ENCODE measurements around the gene GLO1. TPM values are rescaled to one million over a fixed set of nuclear protein-coding genes. Genes with fewer than 3 reads are reported as not detected.

Gene GLO1
- total RNA-seq, 1 experiment from 2014 or later = 188 TPM

- H3K36me3 Mint-ChIP-seq (ENCODE audit: insufficient read depth in 1 of 3, low read depth in 3 of 3) = no peaks in the 10 kb centered on the region
- Histone ChIP-seq H4K20me1 (ENCODE audit: control insufficient read depth, insufficient read depth, insufficient read length) (no peaks in the 10 kb centered on the region), H3K4me2 (ENCODE audit: insufficient read depth, insufficient read length, low read length) (peak overlapping the region; percentile 53), H4K91ac (ENCODE audit: insufficient read length, low read depth, low read length) (no peak overlapping the region), H2BK5ac (ENCODE audit: insufficient read length, low read length) (no peak overlapping the region), H3K9ac (ENCODE audit: extremely low read depth, insufficient read length, low read length) (peak overlapping the region; percentile 1), H3K14ac (ENCODE audit: insufficient read depth, low read length) (no peak overlapping the region; the same call in 1 of the 2 replicates), H3K27ac (ENCODE audit: insufficient read length, low read depth, low read length) (no peak overlapping the region), H3T11ph (ENCODE audit: low read length) (no peak overlapping the region), H4K8ac (replicated peaks; ENCODE audit: insufficient read length, low read depth, low read length) (no peak overlapping the region), H3K18ac (ENCODE audit: insufficient read length, low read depth, low read length) (peak overlapping the region; percentile 0), H3K79me2 (ENCODE audit: insufficient read depth, low read length) (no peaks in the 10 kb centered on the region; the same call in 1 of the 2 replicates), H3K23me2 (ENCODE audit: insufficient read length, low read depth, low read length, poor library complexity, severe bottlenecking) (no peaks in the 10 kb centered on the region), H2BK12ac (ENCODE audit: insufficient read length, low read depth, low read length) (no peak overlapping the region), H2AK5ac (ENCODE audit: insufficient read length, low read length) (no peak overlapping the region), H2BK15ac (ENCODE audit: low read depth, low read length) (no peak overlapping the region), H3K79me1 (ENCODE audit: insufficient read depth, low read depth, low read length, poor library complexity, severe bottlenecking) (no peaks in the 10 kb centered on the region), H3K4me1 (ENCODE audit: insufficient read depth, low read length) (no peaks in the 10 kb centered on the region; the same call in 1 of the 2 replicates), H3K23ac (ENCODE audit: insufficient read length, low read depth, low read length) (no peak overlapping the region), H2AFZ (ENCODE audit: low read length) (no peak overlapping the region), H4K5ac (ENCODE audit: insufficient read length, low read depth, low read length) (no peak overlapping the region), H3K56ac (ENCODE audit: insufficient read length, low read depth, low read length) (no peak overlapping the region), H2BK120ac (ENCODE audit: low read depth, low read length, poor library complexity, severe bottlenecking) (no peak overlapping the region), H3K9me3 (ENCODE audit: control insufficient read depth, low read depth, low read length) (no peaks in the 10 kb centered on the region), H3K27me3 (ENCODE audit: insufficient read depth, low read length) (no peaks in the 10 kb centered on the region; the same call in 1 of the 2 replicates), H3K4ac (ENCODE audit: low read depth, low read length) (no peak overlapping the region), H2BK20ac (ENCODE audit: low read depth, low read length, poor library complexity, severe bottlenecking) (no peak overlapping the region)
- WGBS (ENCODE audit: extremely low coverage, insufficient read length, low lambda C conversion rate) = no CpG with 5 or more reads among the region's 32 CpGs
- H3K4me1 Mint-ChIP-seq = peaks cover 12% of the 10 kb centered on the region in 2 experiments
- no peaks in the 10 kb centered on the region for H3K9me3 Mint-ChIP-seq
- H3K27me3 Mint-ChIP-seq (ENCODE audit: low read depth) = peaks cover 5% of the 10 kb centered on the region
- DNase-seq = no peak
- peak overlapping the region; percentile 87 to 89 for H3K4me3 Mint-ChIP-seq
- no peak for TF ChIP-seq CTCF (conservative IDR thresholded peaks at IDR 0.05)
- peak overlapping the region in 2 of 3 experiments; percentile 77 to 92; a peak in 4 of 7 replicates for H3K27ac Mint-ChIP-seq
Observed at GRCh38 chr6:38640216-38640909, 62.6 kb downstream of the GLO1 start.
